HG02870 (cell line): ENCODE results near the gene PRR16.

Source experiments
- ATAC-seq: cut with Tn5 transposase; IDR thresholded peaks from one replicate; pipeline ENCODE4 v1.9.1; 2021; ENCODE audit warnings: mild to moderate bottlenecking, moderate library complexity; ENCODE audit not compliant: unreplicated experiment

The PRR16 gene

DNA sequence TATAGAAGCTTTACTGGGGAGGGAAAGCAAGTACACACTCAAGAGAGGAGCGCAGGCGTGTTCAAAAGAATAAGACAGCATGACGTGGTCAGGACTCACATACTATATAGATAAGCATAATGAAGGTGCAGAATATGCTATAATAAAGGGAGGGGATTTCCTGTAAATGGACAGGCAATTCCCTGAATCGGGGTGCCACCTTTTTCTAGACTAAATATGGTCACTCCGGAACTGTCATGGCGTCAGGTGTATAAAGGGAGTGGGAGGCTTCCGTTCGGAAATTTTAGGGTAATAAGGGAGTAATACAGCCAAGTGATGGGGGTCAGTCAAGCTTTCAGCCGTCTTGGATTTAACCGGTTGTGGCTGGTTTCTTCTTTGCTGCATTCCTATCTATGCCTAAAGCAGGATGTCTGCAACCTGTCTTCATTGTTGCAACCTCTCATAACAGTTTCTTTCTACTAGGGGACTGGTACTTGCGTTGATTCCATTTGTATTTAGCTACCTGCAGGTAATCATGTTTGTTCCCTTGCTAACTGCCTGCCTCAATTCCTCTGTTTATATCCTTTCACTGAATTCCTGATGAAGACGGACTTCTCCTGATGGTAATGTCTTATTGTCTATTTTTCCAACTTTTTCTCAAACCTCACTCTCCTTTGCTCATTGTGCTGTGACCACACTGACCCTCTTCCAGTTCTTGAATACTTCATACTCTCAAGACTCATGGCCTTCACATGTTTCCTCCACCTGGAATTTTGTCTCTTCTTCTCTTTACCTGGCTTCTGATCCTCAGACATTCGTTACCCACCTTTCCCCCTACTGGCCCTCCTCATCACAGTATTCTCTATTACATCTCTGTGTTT is 48.9 kb downstream of the PRR16 start:
- no peak for ATAC-seq

- ATAC-seq = no peak
Observed at GRCh38 chr5:120516805-120517204, 52.7 kb downstream of the PRR16 start.

- no peak for ATAC-seq
Observed at GRCh38 chr5:120517607-120518252, 53.6 kb downstream of the PRR16 start.

GRCh38 chr5:120518581-120518980 is 54.5 kb downstream of the PRR16 start:
- no peak for ATAC-seq

- ATAC-seq = no peak
Observed at GRCh38 chr5:120527251-120527650, 63.2 kb downstream of the PRR16 start.

- no peak for ATAC-seq
Observed at GRCh38 chr5:120528609-120529008, 64.5 kb downstream of the PRR16 start.

DNA sequence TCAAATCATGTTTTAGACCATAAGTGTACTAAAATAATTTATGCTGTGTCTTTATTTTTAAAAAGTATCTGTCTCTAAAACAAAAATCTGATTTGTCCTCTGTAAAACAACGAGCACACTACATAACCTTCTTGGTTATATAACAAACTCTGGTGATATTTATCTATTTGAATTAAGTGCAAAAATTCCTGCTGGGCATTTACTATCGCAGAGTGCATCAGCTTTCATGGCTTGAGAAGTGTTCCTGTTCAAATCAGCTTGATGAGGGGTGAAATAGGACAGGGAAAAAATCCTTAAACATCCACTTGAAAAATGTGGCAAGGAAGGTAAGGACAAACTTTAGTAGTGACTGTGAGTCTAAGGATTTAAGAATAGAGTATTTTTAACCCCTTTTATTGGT is 65.3 kb downstream of the PRR16 start:
- no peak for ATAC-seq

- ATAC-seq = no peak
Observed at GRCh38 chr5:120531215-120531614, 67.1 kb downstream of the PRR16 start.

GRCh38 chr5:120532835-120533234 is 68.7 kb downstream of the PRR16 start:
- no peak for ATAC-seq

GRCh38 chr5:120533581-120533980 is 69.5 kb downstream of the PRR16 start:
- no peak for ATAC-seq

DNA sequence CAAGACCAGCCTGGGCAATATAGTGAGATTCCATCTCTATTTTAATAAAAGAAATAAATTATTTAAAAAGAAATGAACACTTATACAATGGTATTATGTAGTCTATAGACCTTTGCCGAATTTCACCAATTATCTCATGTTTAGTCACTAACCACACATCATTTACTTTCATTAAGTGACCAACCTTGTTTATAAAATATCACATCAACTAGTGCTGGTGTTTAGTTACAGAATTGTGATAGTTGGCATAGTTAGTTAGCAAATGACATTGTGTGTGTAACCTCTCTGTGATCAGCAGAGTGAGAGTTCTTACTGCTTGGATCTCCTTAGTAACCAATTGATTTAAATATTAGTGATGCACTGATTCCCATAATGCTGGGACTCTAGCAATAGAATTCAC is 71.8 kb downstream of the PRR16 start:
- ATAC-seq = no peak

DNA sequence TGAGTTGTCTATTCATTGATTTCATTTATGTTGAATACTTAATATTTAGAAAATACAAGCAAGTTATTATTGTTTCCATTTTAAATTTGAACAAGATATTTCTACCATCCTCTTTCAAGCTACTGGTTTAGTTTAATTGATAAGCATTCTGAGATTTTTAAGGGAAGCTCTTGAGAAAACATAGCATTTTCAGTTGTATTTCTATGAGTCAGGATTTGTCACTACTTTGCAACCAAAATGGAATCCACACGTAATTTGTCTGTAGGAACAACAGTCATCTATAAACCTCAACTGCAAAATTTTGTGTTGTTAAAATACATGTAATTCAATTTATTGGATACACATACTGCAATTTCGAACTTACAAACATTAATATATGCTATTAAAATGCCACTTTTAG is 74.0 kb downstream of the PRR16 start:
- no peak for ATAC-seq

GRCh38 chr5:120538644-120539043 is 74.5 kb downstream of the PRR16 start:
- no peak for ATAC-seq

DNA sequence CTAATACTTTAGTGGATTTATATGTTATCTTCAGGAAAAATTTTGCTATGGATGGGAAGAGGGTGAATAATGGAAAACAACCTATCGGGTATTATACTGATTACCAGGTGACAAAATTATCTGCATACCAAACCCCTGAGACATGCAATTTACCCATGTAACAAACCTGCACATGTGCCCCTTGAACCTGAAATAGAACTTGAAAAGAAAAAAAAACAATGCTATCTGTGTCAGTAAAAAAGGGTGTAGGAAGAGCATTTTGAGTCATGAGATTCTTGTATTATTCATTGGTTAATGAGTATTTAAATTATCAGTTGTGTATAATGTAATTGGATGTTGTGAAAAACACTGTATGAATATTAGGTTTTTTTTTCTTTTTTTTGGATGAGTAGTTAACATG is 75.4 kb downstream of the PRR16 start:
- no peak for ATAC-seq

- no peak for ATAC-seq
Observed at GRCh38 chr5:120540097-120540496, 76.0 kb downstream of the PRR16 start.

- no peak for ATAC-seq
Observed at GRCh38 chr5:120544043-120544442, 79.9 kb downstream of the PRR16 start.

GRCh38 chr5:120545007-120545406 is 80.9 kb downstream of the PRR16 start:
- ATAC-seq = no peak

- ATAC-seq = no peak
Observed at GRCh38 chr5:120545951-120546350, 81.9 kb downstream of the PRR16 start.

GRCh38 chr5:120546922-120547321 is 82.8 kb downstream of the PRR16 start:
- ATAC-seq = no peak

GRCh38 chr5:120550358-120550757 is 86.3 kb downstream of the PRR16 start:
- no peak for ATAC-seq

GRCh38 chr5:120552638-120553037 is 88.5 kb downstream of the PRR16 start:
- ATAC-seq = no peak

DNA sequence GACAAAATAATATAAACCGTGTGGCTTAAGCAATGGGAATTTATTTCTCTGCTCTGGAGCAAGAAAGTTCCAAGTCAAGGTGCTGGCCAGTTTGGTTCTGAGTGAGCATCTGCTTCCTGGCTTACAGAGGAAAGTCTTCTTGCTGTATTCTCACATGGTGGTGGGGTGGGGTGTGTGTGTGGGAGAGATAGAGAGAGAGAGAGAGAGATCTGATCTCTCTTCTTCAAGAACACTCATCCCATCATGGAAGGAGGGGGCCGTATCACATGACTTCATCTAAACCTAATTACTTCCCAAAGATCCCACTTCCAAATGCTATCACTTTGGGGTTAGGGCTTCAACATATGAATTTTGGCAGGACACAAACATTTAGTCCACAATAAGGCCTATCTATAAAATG is 91.2 kb downstream of the PRR16 start:
- ATAC-seq = no peak
